ENCODE measurements around the gene SELPLG. TPM values are rescaled to one million over a fixed set of nuclear protein-coding genes. Genes with fewer than 3 reads are reported as not detected.
A peak's percentile ranks its signal among the peaks of the same experiment; 100 is the strongest.

Gene SELPLG
- total and polyA plus RNA-seq, 8 donors, result 1.2 to 6.1 (median 3.0) TPM

GRCh38 chr12:108625228-108625627 lies 8.5 kb downstream of the SELPLG start:
- Histone ChIP-seq H3K27me3 (no peaks in the 10 kb centered on the region), H3K9me3 (no peaks in the 10 kb centered on the region), H3K4me1 (peaks cover 0 to 51% (median 9%) of the 10 kb centered on the region in 4 donors), H3K4me3 (no peak overlapping the region), H3K36me3 (peaks cover 0 to 17% (median 7%) of the 10 kb centered on the region in 4 donors), H3K27ac (no peak overlapping the region)
- TF ChIP-seq POLR2AphosphoS5 (IDR thresholded peaks at IDR 0.05) (no peak), EP300 (IDR thresholded peaks at IDR 0.05) (no peak), CTCF (IDR thresholded peaks at IDR 0.05) (no peak), POLR2A (IDR thresholded peaks at IDR 0.05) (no peak)
- intact Hi-C loops (cut with DNase I; ENCODE audit: low total_unique reads), result no loop called here
- WGBS, 5 donors, result 60 to 78% (median 65%) methylated on average over 3 of the region's 3 CpGs
- DNase-seq, result no peak

GRCh38 chr12:108623577-108623976 lies 10.1 kb downstream of the SELPLG start:
- Histone ChIP-seq H3K4me1 (peaks cover 0 to 35% (median 4%) of the 10 kb centered on the region in 4 donors), H3K4me3 (no peak overlapping the region), H3K36me3 (peaks cover 0 to 17% (median 7%) of the 10 kb centered on the region in 4 donors), H3K9me3 (no peaks in the 10 kb centered on the region), H3K27me3 (no peaks in the 10 kb centered on the region), H3K27ac (no peak overlapping the region)
- no peak for DNase-seq
- WGBS, 5 donors, result 80 to 96% (median 94%) methylated on average over 1 to 8 of the region's 8 CpGs
- intact Hi-C loops (cut with DNase I; ENCODE audit: low total_unique reads), result loop anchor here (5.0 kb wide), 1 partner anchor 56 kb away; no protein-coding TSS in a partner anchor
- TF ChIP-seq POLR2A (IDR thresholded peaks at IDR 0.05) (no peak), EP300 (IDR thresholded peaks at IDR 0.05) (no peak), POLR2AphosphoS5 (IDR thresholded peaks at IDR 0.05) (no peak)

- 83 to 88% (median 85%) methylated on average over 12 to 14 of the region's 14 CpGs for WGBS, 5 donors
- no peak overlapping the region for H3K4me3 ChIP-seq
- H3K36me3 ChIP-seq, result peaks cover 0 to 17% (median 7%) of the 10 kb centered on the region in 4 donors
- peak overlapping the region in 1 of 5 donors; percentile 35 for H3K27ac ChIP-seq
- no peaks in the 10 kb centered on the region for H3K27me3 ChIP-seq
- H3K9me3 ChIP-seq, result no peaks in the 10 kb centered on the region
- peaks cover 0 to 33% (median 5%) of the 10 kb centered on the region in 4 donors for H3K4me1 ChIP-seq
- intact Hi-C loops (cut with DNase I; ENCODE audit: low total_unique reads), result loop anchor here (5.0 kb wide), 1 partner anchor 56 kb away; no protein-coding TSS in a partner anchor
- TF ChIP-seq POLR2AphosphoS5 (IDR thresholded peaks at IDR 0.05) (no peak), CTCF (IDR thresholded peaks at IDR 0.05) (no peak), POLR2A (IDR thresholded peaks at IDR 0.05) (no peak), EP300 (IDR thresholded peaks at IDR 0.05) (no peak)
- DNase-seq, result no peak
Measured at GRCh38 chr12:108622921-108623514, 10.7 kb downstream of the SELPLG start.

GRCh38 chr12:108622421-108622820 lies 11.3 kb downstream of the SELPLG start:
- peak in 1 of 2 donors; percentile 76 for DNase-seq
- H3K4me1 ChIP-seq, result peaks cover 0 to 33% (median 10%) of the 10 kb centered on the region in 4 donors
- H3K9me3 ChIP-seq, result no peaks in the 10 kb centered on the region
- WGBS, 5 donors, result 35 to 49% (median 39%) methylated on average over 3 to 4 of the region's 4 CpGs
- intact Hi-C loops (cut with DNase I; ENCODE audit: low total_unique reads), result loop anchor here (5.0 kb wide), 1 partner anchor 55 kb away; no protein-coding TSS in a partner anchor
- H3K27ac ChIP-seq, result peak overlapping the region in 1 of 5 donors; percentile 55
- TF ChIP-seq CTCF (IDR thresholded peaks at IDR 0.05) (no peak), POLR2AphosphoS5 (IDR thresholded peaks at IDR 0.05) (no peak), POLR2A (IDR thresholded peaks at IDR 0.05) (no peak), EP300 (IDR thresholded peaks at IDR 0.05) (no peak)
- no peaks in the 10 kb centered on the region for H3K27me3 ChIP-seq
- peaks cover 0 to 17% (median 7%) of the 10 kb centered on the region in 4 donors for H3K36me3 ChIP-seq
- no peak overlapping the region for H3K4me3 ChIP-seq

GRCh38 chr12:108621161-108621560 lies 12.5 kb downstream of the SELPLG start:
- TF ChIP-seq POLR2A (IDR thresholded peaks at IDR 0.05), result no peak
- TF ChIP-seq POLR2AphosphoS5 (IDR thresholded peaks at IDR 0.05), result no peak
- no peak for TF ChIP-seq CTCF (IDR thresholded peaks at IDR 0.05)
- TF ChIP-seq EP300 (IDR thresholded peaks at IDR 0.05), result no peak
- Histone ChIP-seq H3K9me3 (no peaks in the 10 kb centered on the region), H3K27me3 (no peaks in the 10 kb centered on the region), H3K4me3 (no peak overlapping the region), H3K27ac (no peak overlapping the region), H3K36me3 (peaks cover 0 to 17% (median 7%) of the 10 kb centered on the region in 4 donors), H3K4me1 (peaks cover 0 to 36% (median 15%) of the 10 kb centered on the region in 4 donors)
- 44 to 73% (median 68%) methylated on average over 3 of the region's 3 CpGs for WGBS, 5 donors
- DNase-seq, result no peak
- intact Hi-C loops (cut with DNase I; ENCODE audit: low total_unique reads), result loop anchor here (5.0 kb wide), 1 partner anchor 54 kb away; no protein-coding TSS in a partner anchor

Data from stomach (tissue), 9 donors.